SK-N-SH treated with all-trans-retinoic acid at 6 μM for 48 hours (cell line): ENCODE measurements around the gene SERPINA10.

Experiments used
- CREB5 ChIP-seq: fragments of 250-450 bp; sonication (Bioruptor Pico); IDR thresholded peaks from 2 replicates; pipeline ENCODE4 v1.5.1; 2020; ENCODE audit warnings: low read depth, mild to moderate bottlenecking, moderate library complexity
- PATZ1 ChIP-seq: fragments of 250-450 bp; sonication (Bioruptor Pico); IDR thresholded peaks from 2 replicates; pipeline ENCODE4 v1.8.0; 2020; ENCODE audit warnings: mild to moderate bottlenecking, moderate library complexity, borderline replicate concordance

- TF ChIP-seq CREB5 (CRISPR knock-in tag) = no peak
- no peak for TF ChIP-seq PATZ1 (CRISPR knock-in tag)
These were observed 39.1 kb upstream of the SERPINA10 start for GRCh38 chr14:94332063-94332583.
